GM19238 (cell line): ENCODE results near the gene ZDHHC14.

ENCODE experiments used
- DNase-seq: peaks from one replicate; pipeline ENCODE4 v3.0.0; 2011; ENCODE audit warnings: low spot score; ENCODE audit not compliant: insufficient read length

Gene ZDHHC14

GRCh38 chr6:157642736-157643135 is 261.7 kb downstream of the ZDHHC14 start:
- no peak for DNase-seq

GRCh38 chr6:157644043-157644810 is 263.2 kb downstream of the ZDHHC14 start:
- no peak for DNase-seq

- no peak for DNase-seq
Observed at GRCh38 chr6:157645201-157645795, 264.3 kb downstream of the ZDHHC14 start.

- DNase-seq = no peak
Observed at GRCh38 chr6:157646012-157646411, 265.0 kb downstream of the ZDHHC14 start.

GRCh38 chr6:157647261-157647915 is 266.4 kb downstream of the ZDHHC14 start:
- peak; percentile 23 for DNase-seq

- no peak for DNase-seq
Observed at GRCh38 chr6:157648561-157648960, 267.6 kb downstream of the ZDHHC14 start.

GRCh38 chr6:157649311-157650260 is 268.6 kb downstream of the ZDHHC14 start:
- DNase-seq = no peak

GRCh38 chr6:157650261-157650640 is 269.3 kb downstream of the ZDHHC14 start:
- no peak for DNase-seq

GRCh38 chr6:157650801-157651200 is 269.8 kb downstream of the ZDHHC14 start:
- no peak for DNase-seq

GRCh38 chr6:157651731-157652490 is 270.9 kb downstream of the ZDHHC14 start:
- DNase-seq = no peak

GRCh38 chr6:157652601-157653363 is 271.8 kb downstream of the ZDHHC14 start:
- DNase-seq = no peak

- no peak for DNase-seq
Observed at GRCh38 chr6:157653521-157653920, 272.5 kb downstream of the ZDHHC14 start.

- DNase-seq = no peak
Observed at GRCh38 chr6:157655139-157655538, 274.1 kb downstream of the ZDHHC14 start.

GRCh38 chr6:157656437-157656997 is 275.5 kb downstream of the ZDHHC14 start:
- DNase-seq = no peak

GRCh38 chr6:157657754-157658153 is 276.8 kb downstream of the ZDHHC14 start:
- no peak for DNase-seq

- no peak for DNase-seq
Observed at GRCh38 chr6:157658301-157658700, 277.3 kb downstream of the ZDHHC14 start.

- no peak for DNase-seq
Observed at GRCh38 chr6:157659536-157660271, 278.7 kb downstream of the ZDHHC14 start.

GRCh38 chr6:157660414-157660813 is 279.4 kb downstream of the ZDHHC14 start:
- no peak for DNase-seq

- no peak for DNase-seq
Observed at GRCh38 chr6:157661652-157662051, 280.7 kb downstream of the ZDHHC14 start.
